K562 (cell line): Measurements from ENCODE around the gene SLC7A14. TPM values are rescaled to one million over a fixed set of nuclear protein-coding genes. Genes with fewer than 3 reads are reported as not detected.

Experiments
- ATAC-seq: fragments of 200-7000 bp; cut with Tn5 transposase; 3 replicates; pipeline ENCODE4 v1.9.1; 2020; ENCODE audit warnings: moderate library complexity
- BruUV-seq: library from RNA; stranded (reverse); fragments of 400-500 nt; replicated peaks from 2 replicates; lab custom pipeline; 2021; lab: Mats Ljungman, UMichigan
- CTCF ChIA-PET: fragments of 300-600 bp; formaldehyde crosslinking; extraction: SDS; loops from one replicate; lab custom pipeline; 2021; ENCODE audit warnings: low intra/inter-chr PET ratio; lab: Yijun Ruan, JAX
- POLR2A ChIA-PET: fragments of 300-600, 350-650 bp; sonication (Branson Sonifier 250); formaldehyde crosslinking; extraction: SDS; loops from one replicate; lab custom pipeline; 2021; ENCODE audit warnings: antibody characterized with exemption, inconsistent platforms; lab: Yijun Ruan, JAX
- DNase-seq, 4 experiments: peaks; one replicate each; pipeline versions ENCODE4 v3.0.0 to v3.0.0-alpha.2; 2011 to 2018; ENCODE audit warnings: low spot score in 3 of 4, mixed read lengths in 3 of 4; ENCODE audit errors: extremely low read depth in 1 of 4
- FAIRE-seq: peaks from 2 replicates; lab custom pipeline; 2011; peaks lifted over from hg19 to GRCh38; lab: Jason Lieb, UNC
- H2AFZ ChIP-seq: 2 replicates; pipeline ENCODE4 v1.6.0; 2011; ENCODE audit warnings: low read depth, low read length, control low read depth, inconsistent platforms
- H3K27ac ChIP-seq: fragments of 200-600 bp; 3 replicates; pipeline ENCODE4 v1.8.0; 2011; ENCODE audit warnings: low read depth, mild to moderate bottlenecking, control low read depth, inconsistent platforms, low read length, moderate library complexity, mixed read lengths; ENCODE audit errors: extremely low read depth
- H3K27me3 ChIP-seq, 2 experiments: fragments of 300-600 bp in 1 of 2; 2 replicates in 1 of 2; 3 replicates in 1 of 2; pipeline versions ENCODE4 v1.6.0 to v1.8.0; 2011; ENCODE audit warnings: inconsistent platforms in 2 of 2, low read length in 2 of 2, mild to moderate bottlenecking in 1 of 2, mixed read lengths in 1 of 2, moderate library complexity in 1 of 2; ENCODE audit not compliant: control insufficient read depth in 2 of 2, insufficient read depth in 2 of 2
- H3K36me3 ChIP-seq: fragments of 300-600 bp; 3 replicates; pipeline ENCODE4 v1.8.0; 2011; ENCODE audit warnings: mild to moderate bottlenecking, low read length, inconsistent platforms; ENCODE audit not compliant: control insufficient read depth, insufficient read depth
- H3K4me1 ChIP-seq, 2 experiments: fragments of 200-600 bp in 1 of 2; replicated peaks in 1 of 2; 2 replicates in 1 of 2; 3 replicates in 1 of 2; pipeline versions ENCODE4 v1.5.1 to v1.8.0; 2011; ENCODE audit warnings: inconsistent platforms in 2 of 2, low read length in 2 of 2, mild to moderate bottlenecking in 1 of 2, mixed read lengths in 1 of 2, moderate library complexity in 1 of 2; ENCODE audit not compliant: control insufficient read depth in 2 of 2, insufficient read depth in 2 of 2
- H3K4me2 ChIP-seq: 2 replicates; pipeline ENCODE4 v1.6.1; 2011; ENCODE audit warnings: low read length, control low read depth, inconsistent platforms, mixed read lengths; ENCODE audit not compliant: insufficient read depth
- H3K4me3 ChIP-seq: fragments of 200-600 bp; sonication (generic), shearing (Covaris generic); 2 replicates; pipeline ENCODE4 v1.5.1; 2016; ENCODE audit warnings: control low read depth, inconsistent platforms
- H3K79me2 ChIP-seq: fragments of 200-600 bp; 3 replicates; pipeline ENCODE4 v1.8.0; 2011; ENCODE audit warnings: low read length, inconsistent platforms; ENCODE audit not compliant: control insufficient read depth, insufficient read depth
- H3K9ac ChIP-seq, 2 experiments: 2 replicates each; pipeline versions ENCODE4 v1.6.0 to v1.6.1; 2011; ENCODE audit warnings: low read depth in 2 of 2, low read length in 2 of 2, control low read depth in 1 of 2, inconsistent platforms in 1 of 2, mild to moderate bottlenecking in 1 of 2, mixed read lengths in 1 of 2; ENCODE audit not compliant: insufficient read depth in 1 of 2
- H3K9me1 ChIP-seq: one replicate; pipeline ENCODE4 v1.6.0; 2011; ENCODE audit warnings: inconsistent platforms, mild to moderate bottlenecking, low read length, moderate library complexity; ENCODE audit not compliant: control insufficient read depth, insufficient read depth
- H3K9me3 ChIP-seq: replicated peaks from 2 replicates; pipeline ENCODE4 v1.5.1; 2011; ENCODE audit warnings: low read depth, low read length, inconsistent platforms; ENCODE audit not compliant: control insufficient read depth, insufficient read depth
- H4K20me1 ChIP-seq: replicated peaks from 2 replicates; pipeline ENCODE4 v1.6.1; 2011; ENCODE audit warnings: low read length, inconsistent platforms, mixed read lengths; ENCODE audit not compliant: control insufficient read depth, insufficient read depth
- HDAC8 ChIP-seq: fragments of 450-650 bp; IDR thresholded peaks from 2 replicates; pipeline ENCODE4 v1.6.1; 2016; ENCODE audit warnings: mild to moderate bottlenecking, missing genetic modification characterization, moderate library complexity, missing compliant biosample characterization
- PCBP1 ChIP-seq: fragments of 200-400 bp; formaldehyde crosslinking; IDR thresholded peaks from 2 replicates; pipeline ENCODE4 v1.6.1; 2018; ENCODE audit warnings: mild to moderate bottlenecking, low read depth, low read length; ENCODE audit not compliant: poor library complexity, severe bottlenecking
- SAP30 ChIP-seq: fragments of 200-600 bp; sonication (generic); IDR thresholded peaks from 2 replicates; pipeline ENCODE4 v1.6.1; 2012; ENCODE audit warnings: borderline replicate concordance, low read depth, mild to moderate bottlenecking, moderate library complexity, low read length, control low read depth, inconsistent platforms; ENCODE audit not compliant: insufficient read depth, poor library complexity, severe bottlenecking
- SIN3A ChIP-seq, 2 experiments: fragments of 150-350 bp in 1 of 2; IDR thresholded peaks; 2 replicates each; pipeline ENCODE4 v1.6.1; 2011 to 2016; ENCODE audit warnings: borderline replicate concordance in 2 of 2, low read depth in 2 of 2, low read length in 2 of 2, mild to moderate bottlenecking in 2 of 2, moderate library complexity in 2 of 2; ENCODE audit not compliant: control insufficient read depth in 1 of 2
- SMAD1 ChIP-seq: fragments of 150-350 bp; IDR thresholded peaks from 2 replicates; pipeline ENCODE4 v1.6.1; 2014; ENCODE audit warnings: low read length, low read depth; ENCODE audit not compliant: partially characterized antibody
- SREBF1 ChIP-seq: fragments of 150-350 bp; IDR thresholded peaks from 2 replicates; pipeline ENCODE4 v1.6.1; 2014; ENCODE audit warnings: antibody characterized with exemption, low read depth, low read length, borderline replicate concordance
- TEAD1 ChIP-seq, 2 experiments: fragments of 450-650 bp in 1 of 2; sonication (generic) in 1 of 2; formaldehyde crosslinking; IDR thresholded peaks; 2 replicates each; pipeline versions ENCODE4 v1.4.0 to v1.8.0; 2020 to 2022; ENCODE audit warnings: mild to moderate bottlenecking in 2 of 2, missing genetic modification reagents in 1 of 2
- WGBS: fragments of 100-300 bp; shearing (Covaris generic); methylation state at CpG from one replicate; pipeline ENCODE4 v1.1.6; 2016; ENCODE audit warnings: low coverage, mixed read lengths; ENCODE audit not compliant: insufficient coverage; ENCODE audit errors: missing lambda C conversion rate; 5-methylcytosine and 5-hydroxymethylcytosine counted together
- in situ Hi-C: fragments of 300-500 bp; cut with MboI; formaldehyde crosslinking; loops from 4 replicates; pipeline ENCODE4 v1.15.0; 2018; ENCODE audit warnings: inconsistent platforms, mixed read lengths
- intact Hi-C: fragments of 100-400 bp; cut with micrococcal nuclease; formaldehyde crosslinking; loops from 2 replicates; pipeline ENCODE4 v1.14.2; 2022
- polyA plus RNA-seq, 8 experiments: library from polyadenylated mRNA; depleted of rRNA in 4 of 8; stranded (reverse) in 5 of 8; unstranded in 3 of 8; fragments of >200 nt; fragmentation: Nextera tagmentation in 2 of 8; fragmentation: Illumina TruSeq in 1 of 8; extraction: Ambion mirVana in 2 of 8; extraction: Trizol in 1 of 8; gene quantifications; 2 replicates each; pipeline versions ENCODE4 v1.2.1 to v1.2.3, GENCODE V29; 2011 to 2014; ENCODE audit warnings: inconsistent platforms in 1 of 8, missing spikeins in 1 of 8
- total RNA-seq, 7 experiments: library from RNA; depleted of rRNA in 6 of 7; stranded (reverse); fragments of >200 nt in 6 of 7; fragmentation: Illumina TruSeq in 2 of 7; extraction: Trizol in 2 of 7; gene quantifications; 2 replicates each; pipeline versions ENCODE4 v1.2.1 to v1.2.3, GENCODE V29; 2011 to 2021; ENCODE audit warnings: low replicate concordance in 1 of 7
- TF ChIP-seq, protein P1 (sequence below), 2 experiments: fragments of 450-650 bp in 1 of 2; sonication (generic) in 1 of 2; formaldehyde crosslinking in 1 of 2; IDR thresholded peaks; 2 replicates each; pipeline versions ENCODE4 v1.7.1 to v1.9.0; 2016 to 2022; ENCODE audit warnings: inconsistent platforms in 1 of 2, mild to moderate bottlenecking in 1 of 2, missing genetic modification reagents in 1 of 2
- TF ChIP-seq, protein P2 (sequence below): sonication (generic); formaldehyde crosslinking; IDR thresholded peaks from 2 replicates; pipeline ENCODE4 v1.8.1; 2023; ENCODE audit warnings: mild to moderate bottlenecking, missing genetic modification reagents

SLC7A14 gene
- total and polyA plus RNA-seq, 9 of the 15 experiments (the other 6 are each of a cell fraction or from before 2014, with no cell fraction given) = not detected

DNA sequence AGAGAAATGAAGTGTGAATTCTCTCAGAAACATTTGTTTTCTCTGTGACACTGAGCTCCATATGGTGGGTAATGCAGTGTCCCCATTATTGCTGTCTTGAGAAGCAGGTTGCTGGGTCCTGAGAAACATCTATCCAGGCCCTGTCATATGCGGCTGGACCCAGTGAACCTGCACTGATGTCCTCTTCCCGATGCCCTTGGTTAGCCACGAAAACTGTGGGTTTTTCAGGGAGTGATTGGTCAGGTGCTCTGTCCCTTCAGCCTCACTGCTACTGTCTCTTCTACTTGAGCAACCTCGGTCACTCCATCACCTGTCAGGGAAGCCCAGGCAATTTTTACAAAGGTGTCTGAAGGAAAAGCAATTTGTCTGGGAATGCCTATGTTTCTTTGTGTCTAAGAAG lies 77.0 kb downstream of the SLC7A14 start:
- H3K9me1 ChIP-seq = no peaks in the 10 kb centered on the region
- TF ChIP-seq HDAC8 (tag) = no peak
- TF ChIP-seq SMAD1 = no peak
- no peak for TF ChIP-seq PCBP1
- TF ChIP-seq, protein P1, sequence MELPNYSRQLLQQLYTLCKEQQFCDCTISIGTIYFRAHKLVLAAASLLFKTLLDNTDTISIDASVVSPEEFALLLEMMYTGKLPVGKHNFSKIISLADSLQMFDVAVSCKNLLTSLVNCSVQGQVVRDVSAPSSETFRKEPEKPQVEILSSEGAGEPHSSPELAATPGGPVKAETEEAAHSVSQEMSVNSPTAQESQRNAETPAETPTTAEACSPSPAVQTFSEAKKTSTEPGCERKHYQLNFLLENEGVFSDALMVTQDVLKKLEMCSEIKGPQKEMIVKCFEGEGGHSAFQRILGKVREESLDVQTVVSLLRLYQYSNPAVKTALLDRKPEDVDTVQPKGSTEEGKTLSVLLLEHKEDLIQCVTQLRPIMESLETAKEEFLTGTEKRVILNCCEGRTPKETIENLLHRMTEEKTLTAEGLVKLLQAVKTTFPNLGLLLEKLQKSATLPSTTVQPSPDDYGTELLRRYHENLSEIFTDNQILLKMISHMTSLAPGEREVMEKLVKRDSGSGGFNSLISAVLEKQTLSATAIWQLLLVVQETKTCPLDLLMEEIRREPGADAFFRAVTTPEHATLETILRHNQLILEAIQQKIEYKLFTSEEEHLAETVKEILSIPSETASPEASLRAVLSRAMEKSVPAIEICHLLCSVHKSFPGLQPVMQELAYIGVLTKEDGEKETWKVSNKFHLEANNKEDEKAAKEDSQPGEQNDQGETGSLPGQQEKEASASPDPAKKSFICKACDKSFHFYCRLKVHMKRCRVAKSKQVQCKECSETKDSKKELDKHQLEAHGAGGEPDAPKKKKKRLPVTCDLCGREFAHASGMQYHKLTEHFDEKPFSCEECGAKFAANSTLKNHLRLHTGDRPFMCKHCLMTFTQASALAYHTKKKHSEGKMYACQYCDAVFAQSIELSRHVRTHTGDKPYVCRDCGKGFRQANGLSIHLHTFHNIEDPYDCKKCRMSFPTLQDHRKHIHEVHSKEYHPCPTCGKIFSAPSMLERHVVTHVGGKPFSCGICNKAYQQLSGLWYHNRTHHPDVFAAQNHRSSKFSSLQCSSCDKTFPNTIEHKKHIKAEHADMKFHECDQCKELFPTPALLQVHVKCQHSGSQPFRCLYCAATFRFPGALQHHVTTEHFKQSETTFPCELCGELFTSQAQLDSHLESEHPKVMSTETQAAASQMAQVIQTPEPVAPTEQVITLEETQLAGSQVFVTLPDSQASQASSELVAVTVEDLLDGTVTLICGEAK (IDR thresholded peaks at IDR 0.05) = no peak
- TF ChIP-seq, protein P1 (CRISPR knock-in tag; IDR thresholded peaks at IDR 0.05) = no peak
- TF ChIP-seq TEAD1 (CRISPR knock-in tag; IDR thresholded peaks at IDR 0.05) = no peak
- TF ChIP-seq SREBF1 = no peak
- TF ChIP-seq, protein P2, sequence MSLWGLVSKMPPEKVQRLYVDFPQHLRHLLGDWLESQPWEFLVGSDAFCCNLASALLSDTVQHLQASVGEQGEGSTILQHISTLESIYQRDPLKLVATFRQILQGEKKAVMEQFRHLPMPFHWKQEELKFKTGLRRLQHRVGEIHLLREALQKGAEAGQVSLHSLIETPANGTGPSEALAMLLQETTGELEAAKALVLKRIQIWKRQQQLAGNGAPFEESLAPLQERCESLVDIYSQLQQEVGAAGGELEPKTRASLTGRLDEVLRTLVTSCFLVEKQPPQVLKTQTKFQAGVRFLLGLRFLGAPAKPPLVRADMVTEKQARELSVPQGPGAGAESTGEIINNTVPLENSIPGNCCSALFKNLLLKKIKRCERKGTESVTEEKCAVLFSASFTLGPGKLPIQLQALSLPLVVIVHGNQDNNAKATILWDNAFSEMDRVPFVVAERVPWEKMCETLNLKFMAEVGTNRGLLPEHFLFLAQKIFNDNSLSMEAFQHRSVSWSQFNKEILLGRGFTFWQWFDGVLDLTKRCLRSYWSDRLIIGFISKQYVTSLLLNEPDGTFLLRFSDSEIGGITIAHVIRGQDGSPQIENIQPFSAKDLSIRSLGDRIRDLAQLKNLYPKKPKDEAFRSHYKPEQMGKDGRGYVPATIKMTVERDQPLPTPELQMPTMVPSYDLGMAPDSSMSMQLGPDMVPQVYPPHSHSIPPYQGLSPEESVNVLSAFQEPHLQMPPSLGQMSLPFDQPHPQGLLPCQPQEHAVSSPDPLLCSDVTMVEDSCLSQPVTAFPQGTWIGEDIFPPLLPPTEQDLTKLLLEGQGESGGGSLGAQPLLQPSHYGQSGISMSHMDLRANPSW (CRISPR knock-in tag) = no peak
- TF ChIP-seq SIN3A (IDR thresholded peaks at IDR 0.05; ENCODE audit: borderline replicate concordance in 2 of 2, control insufficient read depth in 1 of 2, low read depth in 2 of 2, low read length in 2 of 2) = no peak
- TF ChIP-seq SAP30 = no peak

More for the DNA sequence above, 77.0 kb downstream of the SLC7A14 start:
- 26% methylated on average over 3 of the region's 4 CpGs for WGBS
- H3K4me3 ChIP-seq = no peak overlapping the region
- ATAC-seq (no peak), DNase-seq (no peak), FAIRE-seq (no peak)
- in situ Hi-C loops = no loop called here
- H3K9ac ChIP-seq = no peak overlapping the region
- ChIA-PET CTCF (no interaction called here), POLR2A (interaction anchor here (0.6 to 1.1 kb wide), 2 partner anchors 13 to 52 kb away, joined by 3 to 4 read pairs; no protein-coding TSS in a partner anchor)
- no peak overlapping the region for H3K27ac ChIP-seq
- peaks cover 2 to 4% of the 10 kb centered on the region in 2 experiments; a peak in 2 of 5 replicates for H3K27me3 ChIP-seq
- H3K79me2 ChIP-seq = no peaks in the 10 kb centered on the region
- no TSS peak for BruUV-seq
- intact Hi-C loops = no loop called here
- H3K9me3 ChIP-seq = no peaks in the 10 kb centered on the region
- H3K4me2 ChIP-seq = no peak overlapping the region
- no peak overlapping the region for H2AFZ ChIP-seq
- H3K4me1 ChIP-seq = peaks cover 0 to 13% of the 10 kb centered on the region in 2 experiments; a peak in 2 of 5 replicates
- H3K36me3 ChIP-seq = no peaks in the 10 kb centered on the region
- no peaks in the 10 kb centered on the region for H4K20me1 ChIP-seq
